Measurements from ENCODE around the gene LHFPL2.

LHFPL2 gene

GRCh38 chr5:78595458-78595921 lies 53.1 kb downstream of the LHFPL2 start:
- DNase-seq = no peak

DNA sequence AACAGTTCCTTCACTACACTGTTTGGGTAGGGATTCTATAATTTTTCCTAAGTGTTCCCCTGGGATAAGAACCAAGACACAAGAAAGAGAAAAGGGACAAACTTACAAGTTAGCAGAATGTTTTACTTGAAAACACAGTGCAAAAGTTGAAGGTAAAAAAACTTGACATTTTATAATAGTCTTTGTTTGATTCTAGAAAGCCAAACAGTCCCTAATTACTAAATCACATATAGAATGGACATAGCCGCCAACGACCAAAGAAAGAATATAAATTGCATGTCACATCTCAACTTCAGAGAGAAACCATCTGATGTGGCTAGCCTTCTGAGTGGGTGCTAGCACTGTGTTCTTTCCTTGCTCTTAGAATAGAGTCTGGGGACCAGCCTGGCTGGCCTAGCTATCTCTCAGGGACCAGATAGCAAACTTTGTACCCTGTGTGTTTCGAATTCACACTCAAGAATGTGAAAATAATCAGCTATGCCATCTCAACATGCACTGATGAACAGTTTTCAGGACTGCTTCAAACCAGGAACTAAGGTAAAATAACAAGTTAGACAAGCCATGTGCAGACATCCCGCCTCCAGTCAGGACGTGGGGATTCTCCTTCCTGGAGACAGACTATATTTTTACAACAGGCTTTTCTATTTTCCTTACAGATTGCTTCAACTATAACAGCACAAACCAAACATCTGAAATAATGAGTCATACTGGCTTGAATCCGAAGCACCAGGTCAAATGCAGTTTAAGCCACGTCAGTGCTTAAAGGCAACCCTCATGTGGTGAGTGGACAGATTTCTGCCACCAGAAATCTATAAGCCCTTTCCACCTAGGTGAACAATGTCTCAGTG lies 53.7 kb downstream of the LHFPL2 start:
- DNase-seq = no peak

DNA sequence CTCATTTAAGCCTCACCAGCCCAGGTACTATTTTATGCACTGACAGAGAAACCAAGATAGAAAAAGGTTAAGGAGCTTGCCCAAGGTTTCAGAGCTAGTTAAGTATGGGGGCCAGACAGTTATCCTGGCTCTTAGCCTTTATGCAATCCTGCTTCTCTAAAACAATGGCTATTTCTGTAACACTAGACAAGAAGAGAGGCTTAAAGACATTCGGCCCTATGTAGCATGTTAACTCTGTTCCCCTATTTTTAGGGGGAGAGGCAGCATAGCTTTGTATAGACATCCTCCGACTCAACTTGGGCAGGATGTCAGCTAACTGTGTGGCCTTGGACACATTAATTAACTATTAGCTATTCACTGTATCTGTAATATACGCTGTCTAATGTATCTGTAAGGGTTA lies 54.6 kb downstream of the LHFPL2 start:
- DNase-seq = no peak

DNA sequence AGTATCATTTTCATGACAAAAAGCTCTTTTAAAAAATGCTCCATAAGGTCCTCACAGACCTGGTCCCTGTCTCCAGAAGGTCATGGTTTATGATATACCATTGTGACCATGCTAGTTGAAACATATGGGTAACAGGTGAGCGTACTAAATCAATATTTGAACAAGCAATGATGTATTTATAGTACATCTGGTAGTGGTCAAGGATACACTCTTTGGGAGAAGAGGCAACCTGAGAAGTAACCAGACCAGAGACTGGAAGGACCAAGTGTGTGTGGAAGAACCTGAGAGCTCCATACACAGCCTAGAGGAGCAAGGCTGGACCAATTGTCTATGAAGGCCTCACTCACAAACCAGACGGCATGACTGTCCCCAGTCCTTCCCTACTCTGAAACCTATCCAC lies 55.1 kb downstream of the LHFPL2 start:
- no peak for DNase-seq

DNA sequence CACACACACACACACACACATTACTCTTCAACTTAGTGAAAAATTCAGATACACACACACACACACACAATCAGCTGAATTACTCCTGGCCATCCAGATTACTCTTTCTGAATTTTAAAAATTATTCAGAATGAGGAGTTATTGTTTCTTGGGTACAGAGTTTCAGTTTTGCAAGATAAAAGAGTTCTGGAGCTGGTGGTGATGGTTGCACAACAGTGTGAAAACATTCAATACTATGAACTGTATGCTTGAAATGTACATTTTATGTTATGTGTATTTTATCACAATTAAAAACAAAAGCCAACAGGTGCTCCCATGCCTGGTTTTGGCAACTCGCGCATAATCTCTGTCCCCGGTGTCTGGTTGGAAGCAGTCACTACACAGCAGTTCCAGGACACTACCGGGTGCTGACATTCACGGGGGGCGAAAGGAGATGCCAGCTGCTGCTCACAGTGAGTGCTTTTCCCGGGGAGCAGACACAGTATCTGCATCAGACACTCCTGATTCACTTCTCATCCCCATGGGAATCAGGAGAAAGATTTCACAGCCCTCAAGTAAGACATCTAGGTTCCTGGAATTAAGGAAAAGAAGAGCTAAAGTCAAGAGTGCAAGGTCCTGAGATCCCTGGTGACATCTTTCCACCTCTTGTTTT lies 55.7 kb downstream of the LHFPL2 start:
- DNase-seq = no peak

GRCh38 chr5:78591972-78592700 lies 56.4 kb downstream of the LHFPL2 start:
- no peak for DNase-seq

GRCh38 chr5:78591138-78591612 lies 57.4 kb downstream of the LHFPL2 start:
- DNase-seq = no peak

DNA sequence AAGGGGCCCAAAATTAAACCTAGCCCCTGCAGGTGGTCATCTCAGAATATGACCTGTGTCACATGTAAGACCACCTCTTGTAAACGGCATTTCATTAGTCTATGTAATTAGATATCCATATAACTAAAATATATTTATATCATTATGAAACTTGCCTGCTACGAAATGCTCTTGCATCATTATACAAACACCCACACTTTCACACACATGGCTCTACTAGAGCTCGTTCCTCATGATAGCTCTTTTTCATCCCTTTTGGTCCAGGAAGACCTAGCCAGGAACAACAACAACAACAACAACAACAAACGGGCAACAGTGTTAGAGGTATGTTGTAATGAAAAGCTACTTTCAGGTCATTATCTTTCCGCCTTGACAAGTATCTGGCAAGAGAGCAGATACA lies 58.6 kb downstream of the LHFPL2 start:
- no peak for DNase-seq

DNA sequence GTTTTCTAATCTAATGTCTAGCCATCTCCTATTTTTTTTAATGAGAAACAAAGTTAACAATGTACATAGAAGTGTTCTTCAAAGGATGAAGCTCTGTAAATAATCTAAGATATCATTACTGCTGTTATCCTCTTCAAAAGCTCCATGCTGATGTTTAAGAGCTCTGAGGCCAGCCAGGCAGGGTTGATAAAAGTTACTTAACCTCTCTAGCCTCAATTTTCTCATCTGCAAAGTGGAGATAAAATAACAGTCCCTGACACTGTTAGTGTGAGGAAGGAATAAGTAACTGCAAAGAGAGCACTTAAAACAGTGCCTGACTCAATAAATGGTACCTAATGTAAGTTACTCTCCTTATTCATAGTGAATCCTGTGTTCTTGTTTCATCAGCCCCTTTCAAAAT lies 60.1 kb downstream of the LHFPL2 start:
- DNase-seq = no peak

DNA sequence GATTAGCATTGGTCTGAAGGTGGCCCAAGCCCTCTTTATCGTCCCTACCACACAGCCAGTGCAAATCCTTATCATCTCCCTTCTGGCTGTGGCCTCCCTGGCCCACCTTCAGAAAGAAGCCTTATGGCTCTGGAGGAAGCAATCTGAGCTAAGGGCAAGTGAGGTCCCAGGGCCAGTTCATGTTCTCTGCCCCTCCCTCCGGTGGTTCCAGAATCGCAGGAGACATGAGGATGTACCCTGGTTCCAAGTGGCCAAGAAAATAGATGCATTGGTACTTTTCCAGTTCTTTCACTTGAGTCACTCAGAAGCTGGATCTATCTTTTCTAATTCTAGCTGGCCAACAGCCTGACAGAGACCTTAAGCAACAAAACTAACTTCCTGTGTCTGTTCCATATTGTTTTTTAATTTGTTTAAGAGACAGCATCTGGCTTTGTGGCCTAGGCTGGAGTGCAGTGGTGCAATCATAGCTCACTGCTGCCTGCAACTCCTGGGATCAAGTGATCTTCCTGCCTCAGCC lies 60.7 kb downstream of the LHFPL2 start:
- DNase-seq = no peak

DNA sequence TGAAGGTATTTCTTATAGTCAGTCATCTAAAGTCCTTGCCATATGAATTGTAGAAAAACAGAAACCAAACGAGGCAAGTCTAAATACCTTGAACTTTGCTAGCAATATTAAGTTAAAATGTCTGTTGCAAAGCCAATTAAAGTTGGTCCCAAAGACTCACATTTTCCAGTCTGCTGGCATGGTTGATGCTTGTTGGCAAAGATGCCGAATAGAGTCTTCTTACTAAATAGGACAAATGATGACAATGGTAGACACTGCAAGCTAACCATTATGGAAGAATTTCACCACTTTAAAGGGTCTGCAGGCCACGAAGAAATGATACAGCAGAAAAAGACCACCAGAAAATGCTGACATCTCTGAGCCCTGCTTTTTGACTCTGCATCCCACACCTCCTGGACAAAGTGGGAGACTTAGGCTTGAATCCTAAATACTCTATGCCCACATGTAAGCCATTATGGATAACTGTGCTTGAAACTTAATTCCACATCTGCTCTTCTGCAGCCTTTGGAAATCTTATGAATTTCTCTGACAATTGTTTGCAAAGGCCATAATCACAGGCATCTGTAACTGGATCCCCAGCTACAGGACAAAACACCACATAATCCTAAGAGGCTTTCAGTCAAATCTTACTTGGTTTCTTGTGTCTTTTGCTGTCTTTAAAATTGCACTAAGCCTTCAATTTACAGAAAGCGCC lies 61.3 kb downstream of the LHFPL2 start:
- DNase-seq = no peak

DNA sequence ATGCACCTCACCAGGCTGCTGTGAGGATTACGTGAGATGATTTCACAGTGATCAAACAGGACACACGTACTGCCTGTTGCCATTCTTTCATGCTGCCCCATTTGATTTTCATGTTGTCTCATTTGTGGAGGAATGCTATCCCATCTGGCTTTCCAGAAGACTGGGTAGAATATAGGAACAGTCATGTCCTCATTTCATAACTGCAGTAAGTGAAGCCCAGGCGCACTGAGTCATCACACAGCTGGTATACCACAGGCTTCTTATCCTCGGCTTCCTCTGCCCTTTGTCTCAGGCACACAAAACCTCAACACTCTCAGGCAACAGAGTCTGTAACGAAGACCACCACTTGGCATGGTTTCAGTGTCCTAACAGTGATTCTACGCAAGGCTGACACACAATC lies 62.3 kb downstream of the LHFPL2 start:
- no peak for DNase-seq

GRCh38 chr5:78578015-78578414 lies 70.6 kb downstream of the LHFPL2 start:
- DNase-seq = no peak

GRCh38 chr5:78577071-78577807 lies 71.3 kb downstream of the LHFPL2 start:
- DNase-seq = no peak

- DNase-seq = no peak
These were observed 72.2 kb downstream of the LHFPL2 start for GRCh38 chr5:78576376-78576775.

DNA sequence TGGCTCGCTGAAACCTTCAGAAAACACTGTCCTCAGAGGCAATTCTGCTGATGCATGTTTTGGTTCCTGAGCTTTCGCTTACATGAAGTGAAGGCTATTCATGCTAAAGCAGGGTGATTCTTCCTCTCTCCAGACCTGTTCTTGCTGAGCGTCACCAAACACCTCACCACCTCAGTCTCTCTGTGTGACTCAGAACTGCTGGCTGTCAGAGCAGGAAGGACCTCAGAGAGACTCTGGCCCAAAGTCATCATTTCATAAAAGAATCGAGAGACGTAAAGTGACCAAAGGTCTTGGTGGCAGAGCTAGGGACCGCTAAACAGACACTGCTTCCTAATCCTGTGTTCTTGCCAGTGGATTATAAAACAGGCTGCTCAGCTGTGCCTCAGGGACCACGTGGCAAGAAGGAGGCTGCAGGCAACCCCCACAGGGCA lies 73.8 kb downstream of the LHFPL2 start:
- no peak for DNase-seq

- no peak for DNase-seq
These were observed 74.4 kb downstream of the LHFPL2 start for GRCh38 chr5:78574131-78574673.

DNA sequence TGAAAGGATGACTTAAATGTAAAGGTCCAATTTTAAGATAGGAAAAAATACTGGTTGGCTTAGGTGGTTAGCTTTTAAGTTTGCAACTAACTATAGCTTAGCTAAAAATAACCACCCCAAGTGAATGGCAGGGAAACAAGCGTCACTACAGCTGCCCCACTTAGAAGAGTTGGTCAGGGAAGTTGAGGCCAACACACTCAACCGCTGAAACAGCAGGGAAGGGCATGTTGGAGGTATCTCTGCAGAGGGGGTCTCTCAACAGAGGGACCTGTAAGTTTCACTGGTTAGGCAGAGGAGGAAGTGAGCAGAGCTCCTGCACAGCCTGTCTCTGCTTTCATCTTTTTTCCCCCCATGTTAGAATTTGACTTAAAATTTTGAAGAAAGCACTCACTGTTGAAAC lies 75.3 kb downstream of the LHFPL2 start:
- DNase-seq = no peak

DNA sequence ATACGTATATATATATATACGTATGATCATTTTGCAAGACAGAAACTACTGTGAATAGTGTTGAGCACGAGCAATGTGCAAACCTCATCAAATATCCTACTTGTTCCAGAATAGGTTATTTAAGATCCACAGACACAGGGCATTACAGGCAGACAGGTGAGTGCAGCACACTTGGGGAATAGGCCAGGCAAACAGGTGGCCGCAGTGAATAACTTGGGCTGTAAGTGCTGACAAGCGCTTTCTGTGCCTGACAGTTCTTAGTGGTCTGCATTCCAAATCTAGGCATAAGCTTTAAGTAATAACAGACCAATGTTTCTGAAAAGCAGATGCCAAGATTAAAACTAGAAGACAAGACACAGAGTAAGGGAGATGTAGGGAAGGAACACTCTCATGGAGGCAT lies 77.9 kb downstream of the LHFPL2 start:
- DNase-seq = no peak

DNA sequence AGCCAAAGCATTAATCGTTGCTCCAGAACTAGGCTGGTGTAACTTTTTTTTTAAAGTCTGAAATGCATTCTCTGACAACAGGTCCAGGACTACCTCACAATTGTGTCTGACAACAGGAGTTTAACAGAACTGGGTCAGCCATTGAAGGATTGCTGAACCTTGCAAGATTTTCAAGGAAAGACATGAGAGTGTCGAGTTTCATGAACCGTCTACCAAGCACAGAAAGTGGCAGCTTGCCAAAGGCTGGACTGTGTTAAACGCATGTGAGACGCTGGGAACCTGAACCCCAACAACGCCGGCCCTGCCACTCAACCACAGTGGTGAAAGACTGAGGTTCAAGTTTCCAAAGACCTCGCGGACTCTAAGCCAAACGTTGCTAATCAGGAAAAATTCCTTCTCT lies 79.1 kb downstream of the LHFPL2 start:
- DNase-seq = peak; percentile 61

DNA sequence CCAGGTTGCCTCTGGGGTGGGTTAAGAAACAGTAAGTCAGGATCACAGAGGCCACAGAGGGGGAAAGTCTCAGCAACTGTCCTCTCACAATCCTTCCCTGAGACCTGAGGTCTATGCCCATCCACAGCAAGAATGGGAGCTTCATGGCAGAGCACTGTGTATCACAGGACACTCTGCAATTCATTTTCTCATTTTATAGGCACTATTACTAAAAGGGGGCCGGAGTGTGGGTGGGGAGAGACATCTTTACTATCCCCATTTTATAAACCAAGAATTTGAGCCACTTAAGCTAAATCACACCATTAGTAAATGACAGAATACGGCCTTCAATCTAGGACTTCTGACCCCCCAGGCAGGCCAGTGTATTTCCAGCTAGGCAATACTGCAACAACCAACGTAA lies 79.9 kb downstream of the LHFPL2 start:
- DNase-seq = no peak
